ENCODE measurements around the gene GPR6.

The GPR6 gene, protein sequence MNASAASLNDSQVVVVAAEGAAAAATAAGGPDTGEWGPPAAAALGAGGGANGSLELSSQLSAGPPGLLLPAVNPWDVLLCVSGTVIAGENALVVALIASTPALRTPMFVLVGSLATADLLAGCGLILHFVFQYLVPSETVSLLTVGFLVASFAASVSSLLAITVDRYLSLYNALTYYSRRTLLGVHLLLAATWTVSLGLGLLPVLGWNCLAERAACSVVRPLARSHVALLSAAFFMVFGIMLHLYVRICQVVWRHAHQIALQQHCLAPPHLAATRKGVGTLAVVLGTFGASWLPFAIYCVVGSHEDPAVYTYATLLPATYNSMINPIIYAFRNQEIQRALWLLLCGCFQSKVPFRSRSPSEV

DNA sequence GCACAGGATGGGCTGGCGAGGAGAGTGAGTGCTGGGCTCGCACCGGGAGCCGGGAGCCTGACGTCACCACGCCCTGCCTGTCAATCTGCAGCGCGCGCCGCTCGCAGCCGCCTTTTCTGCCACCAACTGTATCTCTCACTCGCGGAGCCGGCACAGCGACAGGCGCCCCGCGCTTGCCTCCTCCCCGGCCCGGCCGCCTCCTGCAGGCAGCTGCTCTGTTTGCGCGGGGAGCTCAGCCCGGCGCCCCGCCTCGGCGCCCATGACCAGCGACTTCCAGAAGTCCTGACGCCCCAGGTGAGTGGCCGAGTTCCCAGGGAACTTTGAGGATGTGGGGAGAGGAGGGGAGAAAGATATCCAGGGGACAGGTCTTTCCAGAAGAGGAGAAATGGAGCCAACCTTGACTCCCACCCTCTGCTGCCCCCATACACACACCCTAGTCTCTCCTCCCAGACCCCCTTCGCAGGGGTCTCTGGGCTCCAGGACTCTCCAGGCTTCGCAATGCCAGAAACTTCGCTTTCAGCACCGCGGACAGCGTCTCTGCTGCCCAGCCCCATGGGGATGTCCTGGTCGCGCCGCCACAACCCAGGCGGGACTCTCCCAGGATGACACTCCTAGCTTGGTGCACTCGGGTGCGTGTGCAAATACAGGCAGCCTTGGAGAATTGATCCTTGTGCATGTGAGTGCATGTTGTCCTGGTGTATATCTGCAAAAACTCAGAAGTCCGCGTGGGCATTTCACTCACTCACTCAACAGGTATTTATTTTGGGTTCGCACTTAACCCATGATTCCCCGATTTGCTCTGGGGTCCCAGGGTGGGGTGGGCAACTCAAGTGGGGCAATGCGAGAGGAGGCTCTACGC, at the start of gene GPR6:
Gene GPR6, plus strand, starts transcription at position 138 of the 859 bp plus-strand sequence. CDS start 802 bp downstream, outside the sequence.
- intact Hi-C loops (cut with micrococcal nuclease) = no loop called here
- Mint-ChIP-seq H3K27ac (no peak within 1 kb of the TSS), H3K4me1 (ENCODE audit: low read depth) (no peaks in the 10 kb centered on the region), H3K36me3 (ENCODE audit: low read depth) (no peaks in the 10 kb centered on the region), H3K9me3 (no peaks in the 10 kb centered on the region), H3K27me3 (peaks cover 69% of the 10 kb centered on the region), H3K4me3 (no peak within 1 kb of the TSS)

DNA sequence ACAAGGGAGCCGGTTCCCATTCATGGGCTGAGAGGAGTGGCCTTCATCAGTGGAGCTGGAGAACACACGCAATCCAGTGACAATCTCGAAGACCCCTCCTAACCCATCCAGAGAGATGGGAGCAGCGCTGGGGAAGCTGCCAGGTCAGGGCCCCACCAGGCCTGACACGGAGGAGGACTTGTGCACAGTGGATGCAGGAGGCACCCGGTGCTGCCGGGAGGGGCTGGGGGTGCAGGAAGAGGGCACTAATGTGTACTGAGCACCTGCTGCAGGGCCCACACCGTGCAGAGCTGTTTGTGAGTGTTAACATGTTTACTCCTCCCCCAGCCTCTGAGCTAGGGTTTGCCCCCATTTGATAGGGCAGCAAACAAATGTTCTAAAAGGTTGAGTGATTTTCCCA, 43.8 kb upstream of the GPR6 start:
- intact Hi-C loops (cut with micrococcal nuclease) = no loop called here
- no peaks in the 10 kb centered on the region for H3K4me1 Mint-ChIP-seq (ENCODE audit: low read depth)
- peaks cover 12% of the 10 kb centered on the region for H3K9me3 Mint-ChIP-seq
- no peaks in the 10 kb centered on the region for H3K36me3 Mint-ChIP-seq (ENCODE audit: low read depth)
- H3K27me3 Mint-ChIP-seq = no peaks in the 10 kb centered on the region
- H3K27ac Mint-ChIP-seq = no peak overlapping the region
- H3K4me3 Mint-ChIP-seq = no peak overlapping the region

DNA sequence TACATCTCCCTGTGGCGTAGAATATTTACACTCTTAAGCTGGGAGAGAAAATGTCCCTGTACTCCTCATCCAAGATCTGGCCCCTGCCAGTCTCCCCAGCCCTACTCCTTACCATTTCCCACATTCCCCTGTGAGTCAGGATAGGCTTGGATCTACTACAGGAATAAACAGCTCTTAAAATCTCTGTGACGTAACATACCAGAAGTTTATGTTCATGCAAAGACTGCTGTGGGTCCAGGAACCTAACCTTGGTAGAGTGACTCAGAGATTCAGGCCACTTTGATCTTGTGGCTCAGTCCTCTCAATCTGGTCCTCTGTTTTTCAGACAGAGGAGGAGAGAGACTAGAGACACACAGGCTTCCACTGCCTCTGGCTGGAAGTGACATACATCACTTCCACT, 38.5 kb upstream of the GPR6 start:
- Mint-ChIP-seq H3K4me1 (ENCODE audit: low read depth) (no peaks in the 10 kb centered on the region), H3K27ac (no peak overlapping the region), H3K36me3 (ENCODE audit: low read depth) (no peaks in the 10 kb centered on the region), H3K4me3 (no peak overlapping the region), H3K27me3 (peaks cover 16% of the 10 kb centered on the region), H3K9me3 (peaks cover 12% of the 10 kb centered on the region)
- intact Hi-C loops (cut with micrococcal nuclease) = no loop called here

DNA sequence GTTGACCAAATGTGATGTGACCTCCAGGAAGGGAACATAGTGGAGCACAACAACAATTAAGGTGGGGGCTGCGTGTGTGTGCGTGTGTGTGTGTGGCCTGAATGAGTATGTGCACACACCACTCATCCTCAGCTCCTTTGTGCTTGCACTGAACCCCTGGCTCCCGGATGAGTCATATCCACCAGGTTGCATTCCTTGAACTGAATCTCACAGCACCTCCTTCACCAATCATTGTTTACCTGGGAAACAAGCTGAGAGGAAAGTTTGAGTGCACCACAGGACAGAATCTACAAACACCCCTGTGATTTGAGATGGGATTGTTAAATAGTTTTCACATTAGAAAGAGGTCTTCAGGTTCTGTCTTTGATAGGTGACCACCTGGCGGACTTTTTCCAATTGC, 33.7 kb upstream of the GPR6 start:
- H3K27me3 Mint-ChIP-seq = peaks cover 18% of the 10 kb centered on the region
- H3K36me3 Mint-ChIP-seq (ENCODE audit: low read depth) = no peaks in the 10 kb centered on the region
- H3K9me3 Mint-ChIP-seq = no peaks in the 10 kb centered on the region
- intact Hi-C loops (cut with micrococcal nuclease) = no loop called here
- H3K4me3 Mint-ChIP-seq = no peak overlapping the region
- no peaks in the 10 kb centered on the region for H3K4me1 Mint-ChIP-seq (ENCODE audit: low read depth)
- no peak overlapping the region for H3K27ac Mint-ChIP-seq

DNA sequence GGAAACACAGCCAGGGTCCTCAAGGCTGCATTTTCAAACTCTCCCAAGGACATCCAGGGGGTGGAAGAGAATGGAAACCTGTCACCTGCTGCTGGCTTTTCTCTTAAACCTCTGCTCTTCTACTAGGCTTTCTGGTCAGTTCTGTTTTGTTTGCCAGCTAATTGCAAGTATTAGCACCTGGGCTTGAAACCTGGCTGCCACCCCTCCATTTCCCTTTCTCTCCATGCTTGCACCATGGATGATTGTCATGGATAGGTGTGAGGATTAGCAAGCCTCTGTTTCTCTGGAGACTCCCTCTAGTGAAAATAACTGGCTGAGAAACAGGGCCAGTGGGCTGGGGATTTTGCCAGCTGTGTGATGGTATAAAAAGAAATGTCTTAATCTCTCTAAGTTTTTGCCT, 33.0 kb upstream of the GPR6 start:
- no peaks in the 10 kb centered on the region for H3K9me3 Mint-ChIP-seq
- H3K27me3 Mint-ChIP-seq = peaks cover 18% of the 10 kb centered on the region
- no peaks in the 10 kb centered on the region for H3K36me3 Mint-ChIP-seq (ENCODE audit: low read depth)
- no peaks in the 10 kb centered on the region for H3K4me1 Mint-ChIP-seq (ENCODE audit: low read depth)
- intact Hi-C loops (cut with micrococcal nuclease) = no loop called here
- no peak overlapping the region for H3K27ac Mint-ChIP-seq
- no peak overlapping the region for H3K4me3 Mint-ChIP-seq

DNA sequence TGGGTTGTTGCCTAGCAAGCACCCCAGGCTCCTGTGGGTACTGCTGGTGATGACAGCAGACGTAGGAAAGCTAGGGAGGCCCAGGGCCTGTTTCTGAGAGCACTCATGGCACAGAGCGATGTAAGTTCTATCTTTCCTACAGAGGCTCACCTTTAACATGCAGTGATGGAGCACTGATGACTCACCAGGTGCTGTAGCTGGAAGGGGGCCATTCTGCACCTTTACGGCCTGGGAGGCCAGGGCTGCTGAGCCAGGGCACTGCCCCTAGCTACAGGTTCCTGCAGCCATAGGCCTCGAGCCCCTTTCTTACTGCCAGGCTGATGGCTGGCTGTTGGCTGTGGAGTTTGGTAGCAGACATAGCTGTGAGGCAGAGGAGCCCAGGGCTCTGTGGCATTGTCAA, 31.1 kb upstream of the GPR6 start:
- peaks cover 14% of the 10 kb centered on the region for H3K27me3 Mint-ChIP-seq
- H3K27ac Mint-ChIP-seq = no peak overlapping the region
- no peaks in the 10 kb centered on the region for H3K9me3 Mint-ChIP-seq
- intact Hi-C loops (cut with micrococcal nuclease) = no loop called here
- no peaks in the 10 kb centered on the region for H3K4me1 Mint-ChIP-seq (ENCODE audit: low read depth)
- H3K36me3 Mint-ChIP-seq (ENCODE audit: low read depth) = no peaks in the 10 kb centered on the region
- no peak overlapping the region for H3K4me3 Mint-ChIP-seq

DNA sequence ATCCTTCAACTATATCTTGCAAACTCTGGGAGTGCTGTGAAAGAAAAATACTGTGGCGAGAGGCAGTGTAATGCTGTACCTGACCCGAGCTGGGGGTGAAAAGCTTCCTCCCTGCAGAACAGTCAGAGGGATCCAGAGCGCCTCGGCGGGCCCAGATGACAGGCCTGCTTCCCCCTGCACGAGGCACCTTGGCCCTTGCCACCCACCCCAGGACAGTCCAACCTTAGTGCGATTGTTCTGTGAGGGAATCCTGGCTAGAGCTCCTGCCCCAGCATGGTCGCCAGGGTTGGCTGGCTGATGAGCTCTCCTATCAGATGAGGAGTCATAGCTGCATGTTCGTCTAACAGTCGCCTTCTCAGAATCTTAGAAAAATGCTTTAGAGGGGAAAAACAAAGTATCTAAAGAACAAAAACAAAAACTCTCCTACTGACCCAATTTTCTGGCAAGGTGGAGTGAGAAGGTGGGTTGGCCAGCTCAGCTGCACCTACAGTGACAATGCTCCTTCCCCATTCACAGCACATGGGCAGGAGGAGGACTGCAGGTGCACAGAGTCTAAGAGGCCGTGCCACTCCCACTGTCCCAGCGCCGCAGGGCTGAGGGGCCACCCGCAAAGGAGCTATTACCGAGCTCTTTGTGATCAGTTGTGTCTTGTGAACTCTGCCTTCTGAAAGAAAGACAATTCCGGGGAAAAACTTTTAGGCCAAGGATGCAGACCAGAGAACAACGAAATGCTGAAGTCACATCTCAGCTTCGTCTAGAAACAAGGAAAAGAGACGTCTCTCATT, 28.6 kb upstream of the GPR6 start:
- Mint-ChIP-seq H3K27ac (no peak overlapping the region), H3K9me3 (no peaks in the 10 kb centered on the region), H3K4me3 (no peak overlapping the region), H3K36me3 (ENCODE audit: low read depth) (no peaks in the 10 kb centered on the region), H3K27me3 (peaks cover 2% of the 10 kb centered on the region), H3K4me1 (ENCODE audit: low read depth) (no peaks in the 10 kb centered on the region)
- intact Hi-C loops (cut with micrococcal nuclease) = no loop called here

DNA sequence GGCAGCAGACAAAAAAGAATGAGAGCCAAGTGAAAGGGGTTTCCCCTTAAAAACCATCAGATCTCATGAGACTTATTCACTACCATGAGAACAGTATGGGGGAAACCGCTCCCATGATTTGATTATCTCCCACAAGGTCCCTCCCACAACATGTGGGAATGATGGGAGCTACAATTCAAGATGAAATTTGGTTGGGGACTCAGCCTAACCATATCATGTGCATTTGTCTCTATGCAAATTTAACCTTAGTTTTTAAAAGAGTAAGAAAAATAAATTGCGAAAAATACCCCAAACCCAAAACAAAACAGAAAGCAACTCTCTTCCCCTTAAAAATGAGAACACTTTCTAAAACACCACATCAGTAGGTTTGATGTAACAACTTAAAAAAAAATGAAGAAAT, 22.6 kb upstream of the GPR6 start:
- no peaks in the 10 kb centered on the region for H3K36me3 Mint-ChIP-seq (ENCODE audit: low read depth)
- no peak overlapping the region for H3K4me3 Mint-ChIP-seq

DNA sequence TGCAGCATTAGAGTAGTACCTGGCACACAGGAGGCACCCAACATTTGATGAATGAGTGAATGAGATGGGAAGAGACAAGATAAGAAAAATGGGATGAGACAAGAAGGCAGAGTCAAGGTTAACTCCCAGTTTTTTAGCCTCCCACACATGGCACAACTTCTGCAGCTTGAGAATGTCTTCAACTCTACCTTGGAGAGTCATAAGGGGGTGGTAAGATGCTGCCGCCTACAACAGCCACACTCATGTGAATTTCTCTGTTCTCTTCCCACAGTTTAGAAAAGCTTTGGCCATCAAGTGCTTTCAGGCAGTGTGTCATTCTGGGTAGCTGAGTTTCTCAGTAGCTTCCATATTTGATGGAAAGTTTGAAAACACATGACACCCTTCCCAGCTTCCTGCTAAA, 19.5 kb upstream of the GPR6 start:
- H3K27me3 Mint-ChIP-seq = peaks cover 4% of the 10 kb centered on the region
- H3K4me1 Mint-ChIP-seq (ENCODE audit: low read depth) = peaks cover 8% of the 10 kb centered on the region
- no peaks in the 10 kb centered on the region for H3K9me3 Mint-ChIP-seq
- no peak overlapping the region for H3K4me3 Mint-ChIP-seq
- intact Hi-C loops (cut with micrococcal nuclease) = no loop called here
- no peak overlapping the region for H3K27ac Mint-ChIP-seq
- no peaks in the 10 kb centered on the region for H3K36me3 Mint-ChIP-seq (ENCODE audit: low read depth)

More for the DNA sequence above, 22.6 kb upstream of the GPR6 start:
- H3K4me1 Mint-ChIP-seq (ENCODE audit: low read depth) = peaks cover 8% of the 10 kb centered on the region
- H3K27me3 Mint-ChIP-seq = peaks cover 4% of the 10 kb centered on the region
- intact Hi-C loops (cut with micrococcal nuclease) = no loop called here
- H3K9me3 Mint-ChIP-seq = no peaks in the 10 kb centered on the region
- no peak overlapping the region for H3K27ac Mint-ChIP-seq

DNA sequence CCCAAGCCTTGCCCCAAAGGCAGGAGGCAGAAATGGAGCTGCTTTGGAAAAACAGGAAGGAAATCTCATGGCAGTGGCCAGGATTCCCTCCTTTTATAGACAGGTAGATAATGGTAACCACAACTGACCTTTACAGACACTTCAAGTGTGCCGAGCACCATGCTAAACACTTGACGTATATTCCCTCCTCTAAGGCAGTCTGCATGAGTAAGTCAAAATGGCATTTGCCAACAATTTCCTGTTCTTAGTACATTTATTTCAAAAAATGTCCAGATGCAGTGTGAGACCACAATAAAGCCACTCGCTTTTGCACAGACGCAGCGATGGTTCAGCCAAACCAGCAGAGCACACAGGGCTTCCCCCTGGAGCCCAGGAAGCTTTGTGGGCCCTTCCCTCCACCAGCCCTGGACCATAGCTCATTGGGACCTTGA, 16.5 kb upstream of the GPR6 start:
- no peaks in the 10 kb centered on the region for H3K4me1 Mint-ChIP-seq (ENCODE audit: low read depth)
- intact Hi-C loops (cut with micrococcal nuclease) = no loop called here
- H3K27me3 Mint-ChIP-seq = peaks cover 4% of the 10 kb centered on the region

DNA sequence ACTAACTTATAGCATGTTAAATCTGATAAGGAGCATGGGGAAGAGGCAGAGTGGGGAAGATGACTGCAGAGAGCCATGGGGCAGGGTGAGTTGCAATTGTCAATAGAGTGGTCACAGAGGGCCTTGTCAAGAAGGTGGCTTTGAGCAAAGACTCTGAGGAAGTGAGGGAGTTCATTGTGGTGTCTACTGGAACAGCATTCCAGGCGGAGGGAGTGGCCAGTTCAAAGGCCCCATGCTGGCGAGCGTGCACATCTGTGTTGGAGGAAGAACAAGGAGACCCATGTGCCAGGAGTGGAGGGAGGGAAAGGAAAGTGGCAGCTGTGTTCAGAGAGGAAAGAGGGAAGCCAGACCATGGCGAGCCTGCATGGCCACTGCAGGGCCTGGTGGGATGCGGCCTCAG, 15.8 kb upstream of the GPR6 start:
- no peaks in the 10 kb centered on the region for H3K4me1 Mint-ChIP-seq (ENCODE audit: low read depth)
- H3K36me3 Mint-ChIP-seq (ENCODE audit: low read depth) = no peaks in the 10 kb centered on the region
- peaks cover 3% of the 10 kb centered on the region for H3K27me3 Mint-ChIP-seq
- no peak overlapping the region for H3K4me3 Mint-ChIP-seq
- H3K27ac Mint-ChIP-seq = no peak overlapping the region
- H3K9me3 Mint-ChIP-seq = no peaks in the 10 kb centered on the region
- intact Hi-C loops (cut with micrococcal nuclease) = no loop called here

More for the DNA sequence above, 16.5 kb upstream of the GPR6 start:
- Mint-ChIP-seq H3K36me3 (ENCODE audit: low read depth) (no peaks in the 10 kb centered on the region), H3K4me3 (no peak overlapping the region), H3K27ac (no peak overlapping the region), H3K9me3 (no peaks in the 10 kb centered on the region)

DNA sequence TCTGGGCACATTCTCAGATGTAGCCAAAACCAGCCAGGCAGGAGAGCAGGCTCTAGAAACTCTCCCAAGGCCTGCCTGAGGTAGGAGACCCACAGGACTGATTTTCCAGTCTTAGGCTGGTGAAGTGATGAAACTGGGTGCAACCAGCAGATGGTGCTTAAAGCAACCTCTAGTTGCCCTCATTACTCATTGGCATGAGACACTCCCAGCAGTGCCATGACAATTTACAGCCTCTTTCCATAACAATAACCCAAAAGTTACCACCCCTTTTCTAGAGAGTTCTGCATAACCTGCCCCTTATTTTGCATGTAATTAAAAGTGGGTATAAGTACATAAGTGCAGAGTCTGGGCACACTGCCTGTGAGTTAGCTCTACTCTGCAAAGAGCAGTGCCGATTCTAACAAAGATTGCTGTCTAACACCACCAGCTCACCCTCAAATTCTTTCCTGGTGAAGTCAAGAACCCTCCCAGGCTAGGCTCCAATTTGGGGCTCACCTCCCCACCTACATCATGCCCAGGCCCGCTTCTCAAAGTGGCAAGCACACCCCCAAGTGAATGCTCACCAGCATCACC, 14.4 kb upstream of the GPR6 start:
- Mint-ChIP-seq H3K4me1 (ENCODE audit: low read depth) (no peaks in the 10 kb centered on the region), H3K9me3 (no peaks in the 10 kb centered on the region), H3K27ac (no peak overlapping the region), H3K4me3 (no peak overlapping the region), H3K36me3 (ENCODE audit: low read depth) (no peaks in the 10 kb centered on the region), H3K27me3 (peaks cover 6% of the 10 kb centered on the region)
- intact Hi-C loops (cut with micrococcal nuclease) = no loop called here

DNA sequence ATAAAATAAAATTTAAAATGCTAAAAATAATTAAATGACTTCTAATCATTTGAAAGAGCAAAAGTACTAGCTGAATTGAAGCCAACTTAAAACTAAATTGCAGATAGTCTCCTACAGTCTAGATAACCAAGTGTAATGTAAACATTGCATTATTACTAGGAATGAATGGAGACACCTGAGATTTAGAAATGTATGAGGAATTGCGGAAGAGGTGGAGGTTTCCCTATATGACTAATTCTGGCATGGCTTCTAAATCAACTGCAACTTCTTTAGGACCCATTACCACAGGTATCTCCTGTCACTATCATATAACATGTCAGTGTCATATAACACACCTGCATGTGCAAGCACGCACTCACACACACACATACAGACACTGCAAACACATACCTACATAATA, 13.2 kb upstream of the GPR6 start:
- Mint-ChIP-seq H3K36me3 (ENCODE audit: low read depth) (no peaks in the 10 kb centered on the region), H3K4me1 (ENCODE audit: low read depth) (no peaks in the 10 kb centered on the region), H3K27me3 (peaks cover 9% of the 10 kb centered on the region), H3K9me3 (no peaks in the 10 kb centered on the region), H3K27ac (no peak overlapping the region), H3K4me3 (no peak overlapping the region)
- intact Hi-C loops (cut with micrococcal nuclease) = no loop called here

Measured in dendritic cell treated with granulocyte-macrophage colony-stimulating factor and Interleukin-4, amounts not matched to agents 40 ng/mL and 50 ng/mL, for 4 days (primary cell).